ENCODE results near the gene DNAI1. TPM values are rescaled to one million over a fixed set of nuclear protein-coding genes. Genes with fewer than 3 reads are reported as not detected.

Gene DNAI1
- total and polyA plus RNA-seq, 12 donors = 0.09 to 0.28 (median 0.18) TPM; not detected in 9

DNA sequence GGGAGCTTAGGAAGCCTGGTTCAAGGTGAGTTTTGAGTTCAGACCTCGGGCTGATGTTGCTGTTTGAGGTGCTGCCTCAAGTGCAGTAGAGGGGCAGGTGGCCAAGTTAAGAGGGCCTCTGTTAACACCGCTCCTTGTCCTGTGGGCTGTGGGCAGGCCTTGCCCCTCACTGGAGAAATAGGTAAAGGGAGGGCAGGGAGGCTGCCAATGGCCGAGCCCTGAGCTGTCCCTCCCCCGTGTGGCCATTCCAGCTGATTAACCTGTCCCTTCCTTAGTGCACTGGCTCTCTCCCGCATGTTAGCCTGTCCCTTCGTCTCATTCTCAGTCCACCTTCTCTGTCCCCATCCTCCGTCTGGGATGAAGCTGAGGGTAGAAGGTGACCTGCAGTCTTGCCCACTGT is 109.5 kb downstream of the DNAI1 start:
- DNase-seq = peak in 1 of 2 donors; percentile 2
- no peaks in the 10 kb centered on the region for H3K36me3 ChIP-seq
- ATAC-seq = no peak
- peaks cover 0 to 7% (median 0%) of the 10 kb centered on the region in 9 donors for H3K4me1 ChIP-seq
- 71 to 74% methylated on average over 7 of the region's 7 CpGs for WGBS, 2 donors
- no peak overlapping the region for H3K4me3 ChIP-seq
- intact Hi-C loops (cut with DNase I) = no loop called here
- H3K27ac ChIP-seq = no peak overlapping the region
- TF ChIP-seq, protein P1, sequence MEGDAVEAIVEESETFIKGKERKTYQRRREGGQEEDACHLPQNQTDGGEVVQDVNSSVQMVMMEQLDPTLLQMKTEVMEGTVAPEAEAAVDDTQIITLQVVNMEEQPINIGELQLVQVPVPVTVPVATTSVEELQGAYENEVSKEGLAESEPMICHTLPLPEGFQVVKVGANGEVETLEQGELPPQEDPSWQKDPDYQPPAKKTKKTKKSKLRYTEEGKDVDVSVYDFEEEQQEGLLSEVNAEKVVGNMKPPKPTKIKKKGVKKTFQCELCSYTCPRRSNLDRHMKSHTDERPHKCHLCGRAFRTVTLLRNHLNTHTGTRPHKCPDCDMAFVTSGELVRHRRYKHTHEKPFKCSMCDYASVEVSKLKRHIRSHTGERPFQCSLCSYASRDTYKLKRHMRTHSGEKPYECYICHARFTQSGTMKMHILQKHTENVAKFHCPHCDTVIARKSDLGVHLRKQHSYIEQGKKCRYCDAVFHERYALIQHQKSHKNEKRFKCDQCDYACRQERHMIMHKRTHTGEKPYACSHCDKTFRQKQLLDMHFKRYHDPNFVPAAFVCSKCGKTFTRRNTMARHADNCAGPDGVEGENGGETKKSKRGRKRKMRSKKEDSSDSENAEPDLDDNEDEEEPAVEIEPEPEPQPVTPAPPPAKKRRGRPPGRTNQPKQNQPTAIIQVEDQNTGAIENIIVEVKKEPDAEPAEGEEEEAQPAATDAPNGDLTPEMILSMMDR (IDR thresholded peaks at IDR 0.05) = no peak
- no peaks in the 10 kb centered on the region for H3K9me3 ChIP-seq
- H3K27me3 ChIP-seq = peaks cover 0 to 13% (median 6%) of the 10 kb centered on the region in 7 donors

DNA sequence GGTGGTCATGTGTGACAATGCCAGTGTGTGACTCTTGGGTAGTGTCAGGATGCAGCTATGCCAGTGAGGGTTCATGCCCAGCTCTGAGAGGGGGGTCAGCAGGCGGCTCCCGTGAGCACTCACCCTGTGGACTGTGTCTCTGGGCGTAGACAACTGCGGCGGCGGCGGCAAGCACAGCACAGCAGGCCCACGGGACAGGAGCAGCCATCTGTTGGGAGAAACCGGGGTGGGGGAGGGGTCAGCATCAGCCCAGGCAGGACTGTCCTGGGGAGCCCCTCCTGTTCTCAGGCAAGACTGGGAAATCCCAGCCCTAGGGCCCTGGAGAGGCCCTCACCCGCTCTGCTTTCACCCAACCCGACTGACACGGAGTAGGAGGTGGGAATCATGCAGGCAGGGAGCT is 110.2 kb downstream of the DNAI1 start:
- no peak overlapping the region for H3K27ac ChIP-seq
- peaks cover 0 to 13% (median 6%) of the 10 kb centered on the region in 7 donors for H3K27me3 ChIP-seq
- no peaks in the 10 kb centered on the region for H3K36me3 ChIP-seq
- H3K4me3 ChIP-seq = no peak overlapping the region
- H3K4me1 ChIP-seq = peaks cover 0 to 7% (median 0%) of the 10 kb centered on the region in 9 donors
- ATAC-seq (no peak), DNase-seq (peak in 1 of 2 donors; percentile 8)
- TF ChIP-seq, protein P1 (IDR thresholded peaks at IDR 0.05) = no peak
- intact Hi-C loops (cut with DNase I) = no loop called here
- H3K9me3 ChIP-seq = no peaks in the 10 kb centered on the region
- 70 to 74% methylated on average over 12 of the region's 12 CpGs for WGBS, 2 donors

DNA sequence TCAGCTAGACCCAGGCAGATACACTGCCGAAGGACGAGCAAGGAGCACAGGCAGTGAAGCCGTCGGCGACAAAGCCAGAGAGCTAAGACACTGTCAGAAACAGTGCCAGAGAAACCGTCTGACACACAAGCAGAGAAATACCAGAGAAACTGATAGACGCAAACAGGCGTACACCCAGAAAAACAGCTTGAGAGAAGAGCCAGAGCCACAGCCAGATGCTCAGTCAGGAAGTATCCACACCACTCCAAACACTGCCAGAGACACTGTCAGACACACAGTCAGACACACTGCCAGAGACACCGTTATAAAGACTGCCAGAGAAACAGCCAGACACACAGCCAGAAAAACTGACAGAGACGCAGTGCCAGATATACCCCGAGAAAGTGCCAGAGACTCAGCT is 111.8 kb downstream of the DNAI1 start:
- H3K4me3 ChIP-seq = no peak overlapping the region
- H3K36me3 ChIP-seq = no peaks in the 10 kb centered on the region
- ATAC-seq = peak in 2 of 8 donors; percentile 25 to 36
- H3K4me1 ChIP-seq = peaks cover 0 to 7% (median 0%) of the 10 kb centered on the region in 9 donors
- TF ChIP-seq, protein P1 (IDR thresholded peaks at IDR 0.05) = no peak
- H3K27me3 ChIP-seq = peaks cover 0 to 20% (median 6%) of the 10 kb centered on the region in 7 donors
- 46 to 51% methylated on average over 11 of the region's 11 CpGs for WGBS, 2 donors
- no peaks in the 10 kb centered on the region for H3K9me3 ChIP-seq
- DNase-seq = no peak
- intact Hi-C loops (cut with DNase I) = no loop called here
- no peak overlapping the region for H3K27ac ChIP-seq

Other genes with a start within 250 kb of the DNAI1 start
- gene KIF24, start 129.5 kb upstream of the DNAI1 start, total RNA-seq = 1 to 10 TPM in 1 of 10 donors, under 1 TPM in 9; 0.25 to 1.2 (median 0.50) TPM
- under 1 TPM; 0.29 to 0.43 TPM for gene KIF24, start 129.5 kb upstream of the DNAI1 start, polyA plus RNA-seq
- 10 to 100 TPM; 14.4 to 24.8 (median 18.4) TPM for gene NUDT2, start 129.2 kb upstream of the DNAI1 start, total RNA-seq
- 10 to 100 TPM; 17.2 to 28.9 TPM for gene NUDT2, start 129.2 kb upstream of the DNAI1 start, polyA plus RNA-seq
- gene MYORG, start 81.9 kb upstream of the DNAI1 start, total RNA-seq = 1 to 10 TPM; 4.9 to 9.1 (median 7.1) TPM
- 1 to 10 TPM; 1.3 to 4.8 TPM for gene MYORG, start 81.9 kb upstream of the DNAI1 start, polyA plus RNA-seq
- gene FAM219A, start 235 bp upstream of the DNAI1 start, total RNA-seq = 10 to 100 TPM; 18.9 to 38.6 (median 27.9) TPM
- 10 to 100 TPM; 15.1 to 20.7 TPM for gene FAM219A, start 235 bp upstream of the DNAI1 start, polyA plus RNA-seq
- under 1 TPM in 6 of 10 donors, not detected in 4; 0.32 to 0.64 (median 0.42) TPM for gene ENHO, start 64.2 kb downstream of the DNAI1 start, total RNA-seq
- gene ENHO, start 64.2 kb downstream of the DNAI1 start, polyA plus RNA-seq = 1 to 10 TPM in 1 of 2 donors, under 1 TPM in 1; 0.46 to 1.2 TPM
- 1 to 10 TPM in 9 of 10 donors, under 1 TPM in 1; 0.76 to 6.2 (median 2.9) TPM for gene CNTFR, start 130.9 kb downstream of the DNAI1 start, total RNA-seq
- gene CNTFR, start 130.9 kb downstream of the DNAI1 start, polyA plus RNA-seq = 1 to 10 TPM; 2.9 to 5.0 TPM
- gene RPP25L, start 153.3 kb downstream of the DNAI1 start, total RNA-seq = 10 to 100 TPM; 29.2 to 48.5 (median 39.2) TPM
- 10 to 100 TPM; 34.3 to 51.0 TPM for gene RPP25L, start 153.3 kb downstream of the DNAI1 start, polyA plus RNA-seq
- gene DCTN3, start 161.7 kb downstream of the DNAI1 start, total RNA-seq = 100 to 1,000 TPM; 113 to 143 (median 129) TPM
- 100 to 1,000 TPM in 1 of 2 donors, 10 to 100 TPM in 1; 30.5 to 118 TPM for gene DCTN3, start 161.7 kb downstream of the DNAI1 start, polyA plus RNA-seq
- not detected for gene ARID3C, start 170.3 kb downstream of the DNAI1 start, total RNA-seq
- gene ARID3C, start 170.3 kb downstream of the DNAI1 start, polyA plus RNA-seq = not detected
- 10 to 100 TPM; 15.8 to 31.7 (median 22.3) TPM for gene SIGMAR1, start 179.0 kb downstream of the DNAI1 start, total RNA-seq
- gene SIGMAR1, start 179.0 kb downstream of the DNAI1 start, polyA plus RNA-seq = 10 to 100 TPM; 23.8 to 54.0 TPM
- 10 to 100 TPM; 34.7 to 65.0 (median 44.2) TPM for gene GALT, start 187.9 kb downstream of the DNAI1 start, total RNA-seq
- 10 to 100 TPM; 20.8 to 82.2 TPM for gene GALT, start 187.9 kb downstream of the DNAI1 start, polyA plus RNA-seq
- 10 to 100 TPM; 45.2 to 53.7 (median 48.1) TPM for gene IL11RA, start 193.4 kb downstream of the DNAI1 start, total RNA-seq
- 10 to 100 TPM; 26.9 to 30.0 TPM for gene IL11RA, start 193.4 kb downstream of the DNAI1 start, polyA plus RNA-seq
- under 1 TPM in 1 of 10 donors, not detected in 9; 0.44 TPM for gene CCL27, start 203.9 kb downstream of the DNAI1 start, total RNA-seq
- gene CCL27, start 203.9 kb downstream of the DNAI1 start, polyA plus RNA-seq = under 1 TPM in 1 of 2 donors, not detected in 1; 0.45 TPM
- 10 to 100 TPM in 1 of 10 donors, 1 to 10 TPM in 1, under 1 TPM in 3, not detected in 5; 0.47 to 19.9 (median 0.87) TPM for gene CCL19, start 232.5 kb downstream of the DNAI1 start, total RNA-seq
- 1 to 10 TPM; 1.6 to 4.9 TPM for gene CCL19, start 232.5 kb downstream of the DNAI1 start, polyA plus RNA-seq

Data from heart right ventricle (tissue), 16 donors.